ENCODE results near the gene IQCN.
A peak's percentile ranks its signal among the peaks of the same experiment; 100 is the strongest.
"Not testable (repeated sequence)": the region's sequence is repeated elsewhere in the genome, so short reads cannot be mapped to it uniquely, and the experiment has no call there.

Gene IQCN

DNA sequence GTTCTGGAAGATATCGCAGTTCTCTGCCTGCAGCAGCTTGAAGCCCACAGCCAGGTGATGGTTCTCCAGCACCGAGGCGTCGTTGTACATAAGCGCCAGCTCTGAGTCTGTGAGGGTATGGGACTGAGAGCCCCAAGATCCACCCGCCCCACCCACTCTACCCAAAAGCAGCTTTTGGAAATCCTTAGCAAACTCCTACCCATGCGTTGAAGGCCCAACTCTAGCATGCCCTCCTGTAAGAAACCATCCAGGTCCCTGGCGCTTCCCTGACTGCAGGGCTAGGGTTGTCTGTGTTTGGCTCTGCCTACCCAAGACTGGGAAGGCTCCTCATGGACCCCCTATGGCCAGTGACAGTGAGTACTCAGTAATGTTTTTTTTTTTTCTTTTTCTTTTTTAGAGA lies 57.5 kb downstream of the IQCN start:
- ATAC-seq = no peak
- Mint-ChIP-seq H3K36me3 (ENCODE audit: low read depth) (no peaks in the 10 kb centered on the region), H3K9me3 (no peaks in the 10 kb centered on the region), H3K4me1 (peaks cover 12% of the 10 kb centered on the region), H3K27me3 (peaks cover 17% of the 10 kb centered on the region), H3K4me3 (no peak overlapping the region), H3K27ac (no peak overlapping the region)
- DNase-seq = no peak

GRCh38 chr19:18214779-18215433 lies 59.3 kb downstream of the IQCN start:
- no peaks in the 10 kb centered on the region for H3K9me3 Mint-ChIP-seq
- no peak overlapping the region for H3K27ac Mint-ChIP-seq
- DNase-seq (no peak), ATAC-seq (peak; percentile 56)
- peaks cover 11% of the 10 kb centered on the region for H3K27me3 Mint-ChIP-seq
- H3K36me3 Mint-ChIP-seq (ENCODE audit: low read depth) = no peaks in the 10 kb centered on the region
- H3K4me1 Mint-ChIP-seq = peaks cover 7% of the 10 kb centered on the region
- H3K4me3 Mint-ChIP-seq = no peak overlapping the region

GRCh38 chr19:18211683-18212082 lies 62.6 kb downstream of the IQCN start:
- Mint-ChIP-seq H3K27me3 (peaks cover 18% of the 10 kb centered on the region), H3K27ac (no peak overlapping the region), H3K4me3 (no peak overlapping the region), H3K9me3 (no peaks in the 10 kb centered on the region), H3K36me3 (ENCODE audit: low read depth) (no peaks in the 10 kb centered on the region), H3K4me1 (peaks cover 7% of the 10 kb centered on the region)
- DNase-seq (no peak), ATAC-seq (no peak)

DNA sequence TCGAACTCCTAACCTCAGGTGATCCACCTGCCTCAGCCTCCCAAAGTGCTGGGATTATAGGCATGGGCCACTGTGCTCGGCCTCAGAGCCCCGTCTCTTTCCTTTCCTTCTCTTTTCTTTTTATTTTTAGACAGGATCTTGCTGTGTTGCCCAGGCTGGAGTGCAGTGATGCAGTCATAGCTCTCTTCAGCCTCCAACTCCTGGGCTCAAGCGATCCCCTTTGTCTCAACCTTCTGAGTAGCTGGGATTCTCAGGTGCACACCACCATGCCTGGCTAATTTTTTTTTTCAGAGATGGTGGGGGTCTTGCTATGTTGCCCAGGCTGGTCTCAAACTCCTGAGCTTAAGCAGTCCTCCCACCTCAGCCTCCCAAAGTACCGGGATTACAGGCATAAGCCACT lies 64.3 kb downstream of the IQCN start:
- H3K27ac Mint-ChIP-seq; DNase-seq; H3K36me3 Mint-ChIP-seq (ENCODE audit: low read depth); H3K4me3 Mint-ChIP-seq; H3K9me3 Mint-ChIP-seq; ATAC-seq: not testable (repeated sequence)
- Mint-ChIP-seq H3K4me1 (peaks cover 11% of the 10 kb centered on the region), H3K27me3 (peaks cover 18% of the 10 kb centered on the region)

DNA sequence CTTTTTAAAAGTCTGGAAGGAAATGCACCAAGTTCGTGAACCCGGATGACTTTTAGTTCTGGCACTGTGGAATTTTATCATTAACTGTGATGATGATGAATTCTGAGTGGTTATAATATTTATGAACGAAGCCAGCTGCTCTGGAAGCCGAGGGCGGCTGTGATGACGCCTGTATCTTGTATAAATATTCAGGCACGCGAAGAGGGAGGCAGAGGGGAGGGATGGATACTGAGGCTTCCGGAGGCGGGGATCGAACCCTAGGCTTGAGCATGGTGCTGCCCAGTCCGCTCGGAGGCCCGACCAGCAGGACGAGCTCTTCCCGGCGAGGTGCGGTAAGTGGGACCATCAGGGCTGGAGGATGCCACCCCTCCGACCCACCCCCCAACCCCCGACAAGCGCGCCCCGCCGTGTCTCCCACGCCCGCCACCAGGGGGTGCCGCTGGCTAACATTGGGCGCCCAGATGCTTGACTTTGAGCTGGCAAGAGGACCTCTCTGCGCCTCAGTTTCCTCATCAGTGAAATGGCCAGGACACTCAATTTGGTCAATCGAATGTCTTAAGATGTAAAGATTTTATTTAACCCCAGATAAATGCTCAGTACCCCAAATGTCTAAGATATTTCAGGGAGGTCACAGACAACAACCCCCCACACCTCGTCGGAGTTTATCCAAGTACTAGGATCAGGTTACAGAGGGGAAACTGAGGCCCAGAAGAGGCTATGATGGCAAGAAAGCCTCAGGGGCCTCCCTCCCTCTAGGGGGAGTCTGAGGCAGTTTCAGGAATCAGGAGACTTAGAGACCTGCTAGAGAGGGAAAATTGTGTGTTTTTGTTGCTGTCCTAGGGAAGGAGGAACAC lies 65.9 kb downstream of the IQCN start:
- Mint-ChIP-seq H3K27ac (no peak overlapping the region), H3K4me1 (peaks cover 21% of the 10 kb centered on the region), H3K4me3 (no peak overlapping the region), H3K27me3 (peaks cover 15% of the 10 kb centered on the region), H3K36me3 (ENCODE audit: low read depth) (no peaks in the 10 kb centered on the region), H3K9me3 (no peaks in the 10 kb centered on the region)
- no peak for ATAC-seq
- peak; percentile 67 for DNase-seq
